Measurements from ENCODE around the gene SLX9.

DNA sequence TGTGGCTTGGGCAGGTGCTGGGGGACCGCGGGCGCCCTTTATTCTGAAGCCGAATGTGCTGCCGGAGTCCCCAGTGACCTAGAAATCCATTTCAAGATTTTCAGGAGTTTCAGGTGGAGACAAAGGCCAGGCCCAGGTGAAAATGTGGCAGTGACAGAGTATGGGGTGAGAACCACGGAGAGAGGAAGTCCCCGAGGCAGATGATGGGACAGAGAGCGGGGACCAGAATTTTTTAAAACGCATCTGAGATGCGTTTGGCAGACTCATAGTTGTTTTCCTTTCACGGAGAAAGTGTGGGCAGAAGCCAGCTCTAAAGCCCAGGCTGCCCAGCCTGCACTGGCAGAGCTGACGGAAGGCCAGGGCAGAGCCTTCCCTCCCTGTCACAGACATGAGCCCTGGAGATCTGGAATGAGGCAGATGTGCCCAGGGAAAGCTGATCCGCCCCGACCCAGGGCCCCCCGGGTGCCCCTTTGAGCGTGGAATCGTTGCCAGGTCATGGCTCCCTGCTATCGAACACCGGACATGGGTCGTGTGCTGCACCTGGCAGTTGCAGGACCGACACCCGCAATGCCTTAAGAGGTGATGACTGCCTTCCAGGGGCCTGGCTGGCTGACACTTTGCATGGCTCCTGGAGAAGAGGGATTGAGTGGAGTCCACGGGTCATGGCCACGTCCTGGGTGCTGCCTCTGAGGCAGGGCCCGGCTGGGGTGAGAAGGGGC is 6.5 kb upstream of the SLX9 start:
- no peak for TF ChIP-seq GATA2 (IDR thresholded peaks at IDR 0.05; ENCODE audit: insufficient read depth, insufficient read length, low read depth, low read length)
- TF ChIP-seq, protein P1, sequence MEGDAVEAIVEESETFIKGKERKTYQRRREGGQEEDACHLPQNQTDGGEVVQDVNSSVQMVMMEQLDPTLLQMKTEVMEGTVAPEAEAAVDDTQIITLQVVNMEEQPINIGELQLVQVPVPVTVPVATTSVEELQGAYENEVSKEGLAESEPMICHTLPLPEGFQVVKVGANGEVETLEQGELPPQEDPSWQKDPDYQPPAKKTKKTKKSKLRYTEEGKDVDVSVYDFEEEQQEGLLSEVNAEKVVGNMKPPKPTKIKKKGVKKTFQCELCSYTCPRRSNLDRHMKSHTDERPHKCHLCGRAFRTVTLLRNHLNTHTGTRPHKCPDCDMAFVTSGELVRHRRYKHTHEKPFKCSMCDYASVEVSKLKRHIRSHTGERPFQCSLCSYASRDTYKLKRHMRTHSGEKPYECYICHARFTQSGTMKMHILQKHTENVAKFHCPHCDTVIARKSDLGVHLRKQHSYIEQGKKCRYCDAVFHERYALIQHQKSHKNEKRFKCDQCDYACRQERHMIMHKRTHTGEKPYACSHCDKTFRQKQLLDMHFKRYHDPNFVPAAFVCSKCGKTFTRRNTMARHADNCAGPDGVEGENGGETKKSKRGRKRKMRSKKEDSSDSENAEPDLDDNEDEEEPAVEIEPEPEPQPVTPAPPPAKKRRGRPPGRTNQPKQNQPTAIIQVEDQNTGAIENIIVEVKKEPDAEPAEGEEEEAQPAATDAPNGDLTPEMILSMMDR (IDR thresholded peaks at IDR 0.05; ENCODE audit: extremely low read depth in 1 of 2, insufficient read depth in 1 of 2, low read depth in 1 of 2, low read length in 2 of 2) = no peak
- TF ChIP-seq POLR2A (IDR thresholded peaks at IDR 0.05; ENCODE audit: low read depth, low read length) = no peak
- TF ChIP-seq, protein P2, sequence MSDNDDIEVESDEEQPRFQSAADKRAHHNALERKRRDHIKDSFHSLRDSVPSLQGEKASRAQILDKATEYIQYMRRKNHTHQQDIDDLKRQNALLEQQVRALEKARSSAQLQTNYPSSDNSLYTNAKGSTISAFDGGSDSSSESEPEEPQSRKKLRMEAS (IDR thresholded peaks at IDR 0.05; ENCODE audit: insufficient read depth, insufficient read length) = no peak
- no peak for TF ChIP-seq EZH2 (IDR thresholded peaks at IDR 0.05; ENCODE audit: borderline replicate concordance, low read depth, low read length, severe bottlenecking)
- no peak for TF ChIP-seq FOS (IDR thresholded peaks at IDR 0.05; ENCODE audit: borderline replicate concordance, insufficient read depth, low read length)
- TF ChIP-seq POLR2AphosphoS5 (IDR thresholded peaks at IDR 0.05; ENCODE audit: insufficient read depth, low read depth, low read length) = no peak
- TF ChIP-seq JUN (IDR thresholded peaks at IDR 0.05; ENCODE audit: borderline replicate concordance, insufficient read depth, insufficient read length, low read depth) = no peak

Data from endothelial cell of umbilical vein (primary cell).